NCI-H2107 (cell line): ENCODE data around the gene PAX4.
A peak's percentile ranks its signal among the peaks of the same experiment; 100 is the strongest.

Source experiments
- DNase-seq: peaks from one replicate; lab custom pipeline; 2025; lab: John Stamatoyannopoulos, UW

PAX4 gene

GRCh38 chr7:127629268-127629854 is 11.4 kb upstream of the PAX4 start:
- DNase-seq, result no peak

DNA sequence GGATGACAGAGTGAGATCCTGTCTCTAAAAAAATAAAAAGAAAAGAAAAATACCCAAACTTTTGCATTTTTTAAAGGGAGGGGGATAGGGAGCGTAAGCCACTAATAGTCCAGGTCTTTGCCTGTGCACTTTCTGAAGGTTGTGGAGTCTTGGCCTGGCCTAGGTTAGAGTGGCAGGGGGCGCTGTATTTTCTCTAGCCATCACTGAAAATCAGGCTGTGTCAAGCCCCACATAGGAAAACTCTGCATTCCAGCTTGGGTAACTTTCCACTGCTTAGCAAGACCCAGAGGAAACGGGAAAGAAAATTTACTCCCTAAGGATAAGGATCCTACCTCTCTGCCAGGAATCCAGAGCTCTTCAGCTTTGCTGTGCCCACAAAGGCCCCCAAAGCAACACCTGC is 10.5 kb upstream of the PAX4 start:
- no peak for DNase-seq

- no peak for DNase-seq
Measured at GRCh38 chr7:127625331-127625730, 7.4 kb upstream of the PAX4 start.

DNA sequence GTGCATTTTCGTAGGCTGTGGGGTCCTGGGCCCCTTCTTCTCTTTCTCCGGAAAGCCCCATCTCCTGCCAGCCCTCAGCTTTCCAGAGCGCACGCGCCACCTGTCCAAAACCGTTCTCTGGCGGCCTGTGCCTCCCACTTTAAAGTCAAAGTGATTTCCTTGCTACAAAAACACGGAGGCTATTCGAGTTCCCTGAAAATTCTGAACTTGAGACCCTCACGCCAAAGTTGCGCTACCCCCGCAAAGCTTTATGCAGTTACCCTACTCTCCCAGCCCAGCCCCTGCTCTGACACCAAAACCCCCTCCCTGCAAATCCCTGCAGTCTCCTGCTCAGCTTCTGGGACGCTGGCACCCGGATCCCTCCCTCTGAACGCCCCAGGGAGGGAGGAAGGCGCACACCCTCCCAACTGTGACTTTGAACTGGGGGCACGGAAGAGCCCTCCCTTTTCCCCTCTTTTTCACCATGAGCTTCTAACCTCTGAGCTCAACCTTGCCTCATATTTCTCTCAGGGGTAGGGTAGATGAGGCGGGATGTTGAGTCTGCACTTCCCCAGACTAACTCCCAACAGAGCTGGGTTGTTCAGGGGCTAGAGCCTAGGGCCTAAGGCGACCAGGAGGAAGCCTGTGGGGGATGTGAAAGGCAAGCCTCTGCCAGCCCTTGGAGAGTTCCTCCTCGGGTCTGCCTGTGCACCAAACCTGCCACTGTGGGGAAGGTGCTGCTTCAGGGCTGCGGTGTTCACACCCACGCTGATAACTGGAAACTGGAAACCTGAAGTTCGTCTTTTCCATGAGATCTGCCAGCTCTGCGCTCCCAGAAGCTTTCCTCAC is 2.7 kb upstream of the PAX4 start:
- no peak for DNase-seq

- DNase-seq, result no peak
Measured at GRCh38 chr7:127619681-127620405, 1.9 kb upstream of the PAX4 start.

- DNase-seq, result no peak
Measured at GRCh38 chr7:127618775-127619174, 833 bp upstream of the PAX4 start.

GRCh38 chr7:127616724-127617123 is 1.2 kb downstream of the PAX4 start:
- no peak for DNase-seq

DNA sequence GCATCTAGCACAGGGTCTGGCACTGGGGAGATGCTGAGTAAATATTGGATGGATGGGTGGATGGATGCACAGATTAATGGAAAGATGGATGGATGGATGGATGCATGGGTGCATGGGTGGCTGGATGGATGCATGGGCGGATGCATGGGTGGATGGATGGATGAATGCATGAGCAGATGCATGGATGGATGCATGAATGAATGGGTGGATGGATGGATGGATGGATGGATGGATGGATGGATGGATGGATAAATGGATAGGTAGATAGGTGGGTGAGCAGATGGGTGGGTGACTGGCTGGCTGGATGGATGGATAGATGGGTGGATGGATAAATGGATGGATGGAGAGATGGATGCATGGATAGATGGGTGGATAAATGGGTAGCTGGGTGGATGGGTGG is 5.7 kb downstream of the PAX4 start:
- DNase-seq, result no peak

DNA sequence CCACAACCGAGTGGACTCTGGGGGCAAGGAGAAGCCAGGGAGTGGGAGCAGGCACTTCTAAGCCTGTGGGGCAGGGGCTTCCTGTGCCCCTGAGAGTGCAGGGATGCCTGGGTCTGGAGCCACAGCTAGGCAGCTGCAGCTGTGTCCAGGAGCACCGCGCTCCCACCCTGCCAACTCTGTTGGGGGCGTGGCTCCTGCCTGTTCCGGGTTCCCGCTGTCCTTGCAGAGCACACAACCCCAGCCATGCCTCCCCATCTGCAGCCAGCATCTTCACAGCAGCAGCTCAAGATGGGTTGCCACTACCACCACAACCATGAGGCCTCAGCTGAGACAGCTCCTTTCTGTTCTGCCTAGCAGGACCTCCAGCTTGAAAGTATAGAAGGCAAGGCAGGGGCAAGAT is 8.6 kb downstream of the PAX4 start:
- DNase-seq, result no peak

DNA sequence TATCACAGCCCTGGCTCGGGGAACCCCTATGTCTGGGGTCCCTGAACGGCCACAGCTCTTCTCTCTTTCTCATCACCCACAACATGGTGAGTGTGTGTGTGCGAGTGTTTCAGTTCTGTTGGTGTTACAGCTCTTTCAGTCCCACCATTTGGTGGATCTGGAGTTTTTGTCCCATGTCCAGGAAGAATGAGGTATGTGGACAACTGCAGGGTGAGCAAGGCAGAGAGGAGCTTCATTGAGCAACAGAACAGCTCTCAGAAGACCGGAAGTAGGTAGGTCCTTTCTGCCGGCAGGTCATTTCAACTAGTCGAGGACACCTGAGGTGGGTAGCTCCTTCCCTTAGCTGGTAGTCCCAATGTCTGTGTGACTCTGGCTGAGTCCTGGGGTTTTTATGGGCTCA is 9.5 kb downstream of the PAX4 start:
- DNase-seq, result no peak

GRCh38 chr7:127600885-127601284 is 17.1 kb downstream of the PAX4 start:
- no peak for DNase-seq

- DNase-seq, result no peak
Measured at GRCh38 chr7:127598318-127598717, 19.6 kb downstream of the PAX4 start.

- DNase-seq, result no peak
Measured at GRCh38 chr7:127595737-127596136, 22.2 kb downstream of the PAX4 start.

- DNase-seq, result no peak
Measured at GRCh38 chr7:127594490-127594889, 23.5 kb downstream of the PAX4 start.

DNA sequence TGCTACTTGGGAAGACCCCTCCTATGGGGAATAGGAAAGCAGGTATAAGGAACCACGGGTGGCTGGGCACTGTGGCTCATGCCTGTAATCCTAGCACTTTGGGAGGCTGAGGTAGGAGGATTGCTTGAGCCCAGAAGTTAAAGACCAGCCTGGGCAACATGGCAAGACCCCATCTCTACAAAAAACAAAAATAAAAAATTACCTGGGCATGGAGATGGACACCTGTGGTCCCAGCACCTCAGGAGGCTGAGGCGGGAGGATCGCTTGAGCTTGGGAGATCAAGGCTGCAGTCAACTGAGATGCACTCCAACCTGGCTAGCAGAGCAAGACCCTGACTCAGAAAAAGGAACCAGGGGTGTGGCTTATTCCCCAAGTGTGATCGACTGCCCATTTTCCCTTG is 25.4 kb downstream of the PAX4 start:
- DNase-seq, result no peak

- no peak for DNase-seq
Measured at GRCh38 chr7:127591591-127591990, 26.4 kb downstream of the PAX4 start.

DNA sequence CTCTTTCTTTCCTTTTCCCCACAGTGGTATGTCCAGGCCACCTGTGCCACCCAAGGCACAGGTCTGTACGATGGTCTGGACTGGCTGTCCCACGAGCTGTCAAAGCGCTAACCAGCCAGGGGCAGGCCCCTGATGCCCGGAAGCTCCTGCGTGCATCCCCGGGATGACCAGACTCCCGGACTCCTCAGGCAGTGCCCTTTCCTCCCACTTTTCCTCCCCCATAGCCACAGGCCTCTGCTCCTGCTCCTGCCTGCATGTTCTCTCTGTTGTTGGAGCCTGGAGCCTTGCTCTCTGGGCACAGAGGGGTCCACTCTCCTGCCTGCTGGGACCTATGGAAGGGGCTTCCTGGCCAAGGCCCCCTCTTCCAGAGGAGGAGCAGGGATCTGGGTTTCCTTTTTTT is 26.8 kb downstream of the PAX4 start:
- no peak for DNase-seq

- DNase-seq, result no peak
Measured at GRCh38 chr7:127589896-127590295, 28.0 kb downstream of the PAX4 start.

DNA sequence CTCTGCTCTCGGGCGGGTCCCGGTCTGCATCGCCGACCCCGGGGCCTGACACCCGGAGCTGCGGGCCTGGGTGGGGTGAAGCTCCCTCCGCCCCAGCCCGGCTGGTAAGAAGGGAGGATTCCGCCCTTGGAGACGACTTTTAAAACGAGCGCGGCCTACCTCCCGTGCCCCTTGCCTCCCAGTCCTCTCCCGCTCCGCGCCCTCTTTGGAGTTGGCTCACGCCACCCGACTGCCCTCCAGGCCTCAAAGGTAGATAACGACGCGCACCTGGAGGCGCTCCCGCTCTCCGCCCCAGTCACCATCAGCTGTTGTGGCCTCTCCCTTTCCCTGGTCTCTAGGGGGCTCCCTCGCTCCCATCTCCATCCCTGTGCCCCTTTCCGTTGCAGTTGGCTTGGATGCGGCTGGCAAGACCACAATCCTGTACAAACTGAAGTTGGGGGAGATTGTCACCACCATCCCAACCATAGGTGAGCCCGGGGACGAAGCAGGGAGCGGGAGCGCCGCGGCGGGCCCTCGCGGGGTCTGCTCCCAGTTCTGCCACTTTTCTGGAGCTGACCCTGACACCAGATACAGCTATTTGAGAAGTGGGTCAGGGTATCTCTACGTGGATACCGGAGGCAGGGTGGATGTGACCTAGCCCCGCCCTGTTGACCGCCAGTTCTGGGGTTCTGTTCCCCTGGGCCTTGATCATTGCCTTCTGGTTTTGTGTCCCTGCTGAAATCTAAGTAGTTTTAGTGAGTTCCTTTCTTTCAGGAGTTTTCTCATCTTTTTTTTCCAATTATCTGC is 29.1 kb downstream of the PAX4 start:
- DNase-seq, result no peak

DNA sequence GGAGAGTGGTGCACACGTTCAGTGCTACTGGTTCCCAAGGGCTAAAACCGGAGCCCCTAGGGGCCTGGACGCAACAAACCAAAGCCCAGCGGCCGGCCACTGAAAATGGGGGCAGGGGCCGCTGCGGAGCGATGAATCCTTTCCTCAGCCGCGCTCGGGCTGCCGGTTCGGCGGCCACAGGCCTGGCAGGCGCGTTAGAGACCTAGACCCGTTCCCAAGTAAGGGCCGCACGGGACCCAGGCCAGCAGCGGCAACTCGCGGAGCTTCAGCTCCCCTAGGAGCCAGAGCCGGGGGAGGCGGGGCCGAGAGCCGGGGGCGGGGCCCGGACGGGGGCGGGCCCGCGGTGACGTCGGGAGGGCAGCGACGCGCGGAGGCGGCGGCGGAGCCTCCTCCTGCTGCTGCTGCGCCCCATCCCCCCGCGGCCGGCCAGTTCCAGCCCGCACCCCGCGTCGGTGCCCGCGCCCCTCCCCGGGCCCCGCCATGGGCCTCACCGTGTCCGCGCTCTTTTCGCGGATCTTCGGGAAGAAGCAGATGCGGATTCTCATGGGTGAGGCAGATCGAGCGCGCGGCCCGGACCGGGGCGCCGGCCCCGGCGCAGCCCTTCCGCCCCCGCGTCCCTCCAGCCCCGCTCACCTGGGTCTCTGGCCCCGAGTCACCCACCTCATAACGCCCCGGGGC is 29.8 kb downstream of the PAX4 start, which contains the start of gene ARF5:
ARF5 (plus strand) TSS at position 393 of the 678 bp plus-strand sequence; CDS start at position 481, 88 bp downstream.
- peak; percentile 81 for DNase-seq

- no peak for DNase-seq
Measured at GRCh38 chr7:127587663-127588018, 30.3 kb downstream of the PAX4 start.

DNA sequence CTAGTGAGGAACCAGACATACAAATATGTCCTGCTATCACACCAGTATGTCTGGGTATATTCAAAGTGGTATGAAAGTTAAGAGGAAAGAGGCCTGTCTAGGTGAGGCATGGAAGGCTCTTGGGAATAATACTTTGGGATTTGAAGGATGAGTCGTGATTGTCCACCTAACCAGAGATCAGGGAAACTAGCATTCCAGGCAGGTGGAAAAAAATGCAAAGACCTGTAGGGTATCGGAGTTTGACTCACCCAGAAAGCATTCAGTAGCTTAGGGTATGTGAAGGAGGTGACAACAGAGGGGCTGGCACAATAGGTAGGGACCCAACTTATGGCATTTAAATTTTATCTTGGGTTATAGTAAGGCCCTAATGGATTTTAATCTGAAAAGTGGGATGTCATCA is 31.6 kb downstream of the PAX4 start:
- DNase-seq, result no peak
